NCI-H226 (cell line): ENCODE data around the gene AMACR.
"Not testable (repeated sequence)": the region's sequence is repeated elsewhere in the genome, so short reads cannot be mapped to it uniquely, and the experiment has no call there.

Experiments used
- DNase-seq: peaks from one replicate; pipeline ENCODE4 v3.0.0-alpha.2; 2015

Gene AMACR

GRCh38 chr5:33964132-33964700 lies 43.6 kb downstream of the AMACR start:
- DNase-seq, result no peak

GRCh38 chr5:33958176-33958575 lies 49.7 kb downstream of the AMACR start:
- DNase-seq, result no peak

DNA sequence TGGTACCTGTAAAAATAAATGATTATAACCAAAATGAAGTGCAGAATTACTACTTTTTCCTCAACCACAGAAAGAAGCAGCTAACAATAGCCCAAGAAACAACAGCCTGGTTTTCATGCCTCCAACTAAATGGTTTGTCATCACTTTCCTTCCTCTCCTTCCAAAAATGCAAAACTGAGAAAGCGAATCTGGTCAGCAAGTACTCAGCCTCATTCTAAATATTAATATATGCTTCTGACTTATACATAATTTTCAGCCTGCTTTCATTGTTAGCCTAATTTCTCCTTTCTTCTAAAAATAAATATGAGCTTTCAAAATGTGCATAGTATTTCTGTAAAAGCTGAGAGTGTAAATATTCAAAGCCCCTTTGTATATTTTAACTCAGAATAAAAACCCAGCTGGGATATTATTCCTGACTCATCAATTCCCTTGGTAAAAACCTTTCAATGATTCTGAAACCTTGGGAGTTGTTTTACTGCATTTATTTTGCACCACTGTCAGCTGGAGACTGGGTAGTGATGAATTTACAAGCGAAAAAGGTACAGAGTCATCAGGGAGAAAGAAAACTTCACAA lies 50.2 kb downstream of the AMACR start:
- DNase-seq, result no peak

DNA sequence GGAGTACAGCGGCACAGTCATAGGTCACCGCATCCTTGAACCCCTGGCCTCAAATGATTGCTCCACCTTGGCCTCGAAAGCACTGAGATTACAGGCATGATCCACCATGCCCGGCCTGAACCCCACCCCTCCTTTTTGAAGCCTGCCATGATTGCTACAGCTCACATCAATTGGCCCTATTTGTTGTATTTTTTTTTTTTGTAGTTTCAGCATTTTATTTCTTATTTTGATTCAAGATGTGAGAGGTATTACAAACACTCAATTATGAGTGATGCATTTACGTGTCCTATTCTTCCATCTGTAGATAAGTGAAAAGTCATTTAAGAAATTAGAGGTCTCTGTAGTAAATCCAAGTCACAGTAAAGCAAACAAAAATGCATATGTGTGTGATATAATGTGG lies 55.7 kb downstream of the AMACR start:
- not testable (repeated sequence) for DNase-seq

GRCh38 chr5:33944543-33945132 lies 63.2 kb downstream of the AMACR start:
- no peak for DNase-seq

GRCh38 chr5:33941090-33941489 lies 66.8 kb downstream of the AMACR start:
- no peak for DNase-seq

DNA sequence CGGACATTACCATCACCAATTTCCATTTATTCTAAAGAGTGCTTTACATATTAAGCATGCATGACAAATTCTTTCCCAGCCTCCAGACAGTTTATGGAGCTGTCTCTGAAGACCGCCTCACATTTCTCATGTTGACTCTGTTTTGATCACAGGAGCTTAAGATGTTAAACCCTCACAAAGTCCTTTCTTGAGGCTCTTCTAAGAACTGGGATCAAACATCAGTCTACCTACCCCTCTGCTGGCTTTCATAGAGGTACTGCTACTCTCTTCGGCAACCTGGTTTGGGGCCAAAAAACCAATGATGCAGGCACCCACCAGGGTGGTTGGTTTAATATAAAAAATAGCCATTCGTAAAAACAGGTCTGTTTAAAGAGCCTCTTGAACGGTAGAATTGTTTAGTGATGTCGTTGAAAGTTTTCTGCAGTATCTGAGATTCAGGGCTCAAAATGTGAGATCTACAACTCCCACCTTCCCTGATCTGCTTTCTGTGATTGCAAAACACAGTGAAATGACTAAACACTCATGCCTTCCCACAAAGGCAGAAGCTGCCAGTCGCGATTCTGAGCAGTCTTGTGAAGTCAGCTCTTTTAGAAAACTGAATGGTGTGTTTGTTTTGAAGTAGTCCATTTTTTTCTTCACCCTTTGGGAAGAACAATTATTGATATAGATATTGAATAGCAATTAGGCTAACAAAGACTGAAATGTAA lies 68.1 kb downstream of the AMACR start:
- peak; percentile 78 for DNase-seq

- DNase-seq, result no peak
Measured at GRCh38 chr5:33938881-33939280, 69.0 kb downstream of the AMACR start.

GRCh38 chr5:33938507-33938796 lies 69.4 kb downstream of the AMACR start:
- no peak for DNase-seq

DNA sequence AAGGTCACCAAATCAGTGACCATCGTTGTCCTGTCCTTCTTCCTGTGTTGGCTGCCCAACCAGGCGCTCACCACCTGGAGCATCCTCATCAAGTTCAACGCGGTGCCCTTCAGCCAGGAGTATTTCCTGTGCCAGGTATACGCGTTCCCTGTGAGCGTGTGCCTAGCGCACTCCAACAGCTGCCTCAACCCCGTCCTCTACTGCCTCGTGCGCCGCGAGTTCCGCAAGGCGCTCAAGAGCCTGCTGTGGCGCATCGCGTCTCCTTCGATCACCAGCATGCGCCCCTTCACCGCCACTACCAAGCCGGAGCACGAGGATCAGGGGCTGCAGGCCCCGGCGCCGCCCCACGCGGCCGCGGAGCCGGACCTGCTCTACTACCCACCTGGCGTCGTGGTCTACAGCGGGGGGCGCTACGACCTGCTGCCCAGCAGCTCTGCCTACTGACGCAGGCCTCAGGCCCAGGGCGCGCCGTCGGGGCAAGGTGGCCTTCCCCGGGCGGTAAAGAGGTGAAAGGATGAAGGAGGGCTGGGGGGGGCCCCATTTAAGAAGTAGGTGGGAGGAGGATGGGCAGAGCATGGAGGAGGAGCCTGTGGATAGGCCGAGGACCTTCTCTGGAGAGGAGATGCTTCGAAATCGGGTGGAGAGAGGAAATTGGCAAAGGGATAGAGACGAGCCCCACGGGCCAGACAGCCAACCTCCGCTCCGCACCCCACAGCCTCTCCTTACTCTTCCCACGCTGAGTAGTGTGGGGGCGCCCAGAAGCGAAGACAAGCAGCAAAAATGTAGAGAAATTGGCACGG lies 69.9 kb downstream of the AMACR start:
- no peak for DNase-seq

GRCh38 chr5:33937017-33937706 lies 70.7 kb downstream of the AMACR start:
- no peak for DNase-seq

GRCh38 chr5:33936381-33937016 lies 71.4 kb downstream of the AMACR start, which contains the start of gene RXFP3:
Gene RXFP3, plus strand, starts transcription at chr5:33936386. Its CDS starts 355 bp downstream, at chr5:33936741.
- DNase-seq, result no peak
